HG03571 (cell line): Measurements from ENCODE around the gene ZNF761.
"Not testable (repeated sequence)": the region's sequence is repeated elsewhere in the genome, so short reads cannot be mapped to it uniquely, and the experiment has no call there.

ENCODE experiments used
- ATAC-seq: cut with Tn5 transposase; IDR thresholded peaks from one replicate; pipeline ENCODE4 v1.9.1; 2021; ENCODE audit not compliant: unreplicated experiment

The ZNF761 gene

DNA sequence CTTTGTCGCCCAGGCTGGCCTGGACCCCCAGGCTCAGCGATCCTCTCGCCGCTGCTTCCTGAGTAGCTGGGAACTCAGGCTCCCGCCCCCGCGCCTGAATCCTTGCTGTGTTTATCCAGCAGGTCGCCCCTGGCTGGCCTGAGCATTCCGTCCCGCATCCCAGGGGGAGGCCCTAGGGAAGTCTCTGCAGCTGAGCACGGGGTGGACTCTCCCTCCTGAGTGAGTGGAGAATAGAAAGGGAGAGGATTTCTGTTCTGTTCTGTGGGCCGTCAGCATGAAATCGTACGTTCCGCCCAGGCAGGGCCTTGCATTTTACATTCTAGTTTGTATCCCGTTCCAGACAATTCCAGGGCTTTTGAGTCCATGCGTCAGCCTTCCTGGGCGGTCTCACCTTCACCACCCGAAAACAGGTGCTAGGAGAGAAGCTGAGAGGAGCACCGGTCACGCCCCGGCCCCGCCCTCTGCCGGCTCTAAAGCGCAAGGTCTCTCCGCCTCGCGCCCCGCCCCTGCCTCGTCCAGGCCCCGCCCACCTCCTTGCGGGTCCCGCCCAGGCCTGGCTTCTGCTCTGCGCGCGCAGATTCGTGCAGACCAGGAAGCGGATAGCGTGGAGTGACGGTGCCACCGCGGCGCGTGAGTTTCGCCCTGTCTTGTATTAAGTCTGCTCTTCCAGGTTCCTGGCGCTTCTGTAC, at the start of gene ZNF761:
Gene ZNF761, plus strand, starts transcription at position 586 of the 689 bp plus-strand sequence. CDS start 15,285 bp downstream, outside the sequence.
- peak; percentile 96 for ATAC-seq

DNA sequence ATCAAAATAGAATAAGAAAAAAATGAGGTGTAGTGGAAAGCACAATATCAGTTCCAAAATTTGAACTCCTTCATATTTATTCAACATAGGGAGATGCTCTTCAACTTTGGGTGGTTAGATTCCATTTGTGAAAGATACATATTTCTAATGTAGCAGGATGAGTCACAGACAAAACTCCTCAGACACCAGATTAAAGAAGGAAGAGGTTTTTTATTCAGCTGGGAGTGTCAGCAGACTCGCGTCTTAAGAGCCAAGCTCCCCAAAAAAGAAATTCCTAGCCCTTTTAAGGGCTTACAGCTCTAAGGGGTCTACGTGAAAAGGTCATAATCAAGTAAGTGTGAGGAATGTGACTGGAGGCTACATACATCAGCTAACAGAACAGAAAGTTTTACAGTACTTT, 43.6 kb upstream of the ZNF761 start:
- ATAC-seq = no peak

DNA sequence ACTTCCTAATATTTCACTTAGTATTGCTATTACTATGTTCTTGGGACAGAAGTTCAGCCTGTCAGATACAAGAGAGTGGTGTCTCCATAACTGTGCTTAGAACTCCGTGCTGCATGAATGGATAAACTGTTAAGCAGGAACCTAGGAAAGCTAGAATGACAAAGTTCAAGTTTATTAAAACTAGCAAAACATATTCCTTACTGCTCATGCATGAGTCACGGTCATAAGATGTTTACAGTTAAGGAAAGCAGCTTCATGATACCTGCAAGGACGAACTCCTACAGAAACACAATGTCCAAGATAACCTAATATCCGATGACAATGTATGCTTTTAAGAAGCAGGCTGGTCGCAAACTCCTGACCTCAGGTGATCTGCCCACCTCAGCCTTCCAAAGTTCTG, 42.9 kb upstream of the ZNF761 start:
- ATAC-seq = no peak

DNA sequence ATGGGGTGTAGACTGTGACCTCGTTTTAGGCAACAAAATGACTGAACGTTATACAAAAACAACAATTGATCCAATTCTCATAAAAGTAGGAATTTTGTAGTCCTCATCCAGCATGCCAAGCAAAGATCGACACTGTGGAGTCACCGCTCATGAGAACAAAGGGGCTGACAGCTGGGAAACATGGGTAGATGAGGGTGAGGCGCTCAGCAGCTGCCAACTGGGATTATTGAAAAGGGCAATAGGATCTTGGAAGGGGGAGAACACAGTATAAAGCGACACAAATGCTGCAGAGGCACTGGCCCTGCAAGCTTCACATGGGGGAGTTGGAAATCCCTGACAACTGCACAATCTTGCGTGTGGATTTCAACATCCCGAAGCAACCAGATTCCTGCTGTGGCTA, 42.2 kb upstream of the ZNF761 start:
- no peak for ATAC-seq

DNA sequence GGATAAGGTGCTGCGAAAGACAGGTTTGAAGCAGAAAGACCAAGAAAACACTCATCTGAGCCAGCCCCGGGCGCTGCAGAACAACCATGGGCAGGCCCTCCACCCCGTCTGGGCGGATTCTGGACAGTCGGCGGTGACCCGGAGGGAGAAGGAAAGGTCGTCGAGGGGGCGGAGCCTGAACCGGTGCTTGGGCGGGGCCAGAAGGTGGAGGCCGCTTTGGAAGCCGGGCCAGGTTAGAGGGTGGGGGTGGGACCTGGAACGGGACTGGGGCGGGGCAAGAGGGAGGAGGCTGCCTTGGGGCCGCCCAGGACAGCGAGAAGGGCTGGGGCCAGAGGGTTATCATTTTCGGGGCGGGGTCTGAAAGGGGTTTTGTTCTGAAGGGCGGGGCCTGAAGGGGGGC, 41.8 kb upstream of the ZNF761 start:
- ATAC-seq = no peak

DNA sequence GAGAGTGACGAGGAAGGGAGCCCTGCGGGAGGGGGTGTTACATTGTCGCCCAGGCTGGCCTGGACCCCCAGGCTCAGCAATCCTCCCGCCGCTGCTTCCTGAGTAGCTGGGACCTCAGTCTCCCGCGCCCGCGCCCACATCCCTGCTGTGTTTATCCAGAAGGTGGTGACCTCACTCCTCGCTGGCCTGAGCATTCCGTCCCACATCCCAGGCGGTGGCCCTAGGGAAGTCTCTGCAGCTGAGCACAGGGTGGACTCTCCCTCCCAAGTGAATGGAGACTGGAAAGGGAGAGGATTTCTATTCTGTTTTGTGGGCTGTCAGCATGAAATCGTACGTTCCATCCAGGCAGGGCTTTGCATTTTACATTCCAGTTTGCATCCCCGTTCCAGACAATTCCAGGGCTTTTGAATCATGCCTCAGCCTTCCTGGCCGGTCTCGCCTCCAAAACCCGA, 37.2 kb upstream of the ZNF761 start:
- ATAC-seq = no peak

DNA sequence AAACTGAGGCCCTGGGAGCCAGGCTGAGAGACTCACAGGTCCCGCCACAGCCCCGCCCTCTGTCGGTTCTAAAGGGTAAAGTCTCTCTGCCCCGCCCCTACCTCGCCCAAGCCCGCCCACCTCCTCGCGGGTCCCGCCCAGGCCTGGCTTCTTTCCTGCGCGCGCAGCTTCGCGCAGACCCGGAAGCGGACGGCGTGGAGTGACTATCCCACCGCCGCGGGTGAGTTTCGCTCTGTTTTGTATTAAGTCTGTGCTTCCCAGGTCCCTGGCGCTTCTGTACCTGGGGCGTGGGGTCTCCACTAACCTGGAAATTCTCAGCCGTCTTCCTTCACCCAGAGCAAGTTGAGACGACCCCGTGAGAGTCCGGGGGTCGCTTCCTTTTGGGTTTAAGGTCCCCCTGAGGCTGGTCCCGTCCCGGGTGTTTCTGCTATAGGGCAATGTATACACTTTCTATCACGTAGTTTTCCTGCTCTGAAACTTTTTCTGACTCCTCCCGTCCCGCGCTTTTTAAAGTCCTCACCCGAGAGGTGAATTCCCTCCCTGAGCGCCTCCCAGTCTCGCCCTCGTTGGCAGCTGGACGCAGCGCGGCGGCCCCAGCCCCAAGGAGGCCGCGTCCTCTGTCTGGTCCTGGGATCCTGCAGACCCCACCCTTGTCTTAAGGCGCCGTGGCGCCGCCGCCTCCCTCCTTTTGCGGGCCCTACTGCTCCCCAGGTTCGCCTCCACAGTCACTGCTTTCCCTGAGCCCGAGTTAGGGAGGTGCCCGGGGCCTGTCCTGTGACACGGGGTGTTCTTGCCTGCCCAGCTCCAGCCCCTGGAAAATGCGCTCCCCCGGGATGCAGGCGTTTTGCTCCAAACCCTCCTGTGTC, 36.6 kb upstream of the ZNF761 start, which contains the start of gene ZNF765:
Gene ZNF765, plus strand, starts transcription at position 176 of the 866 bp plus-strand sequence. CDS start 2,867 bp downstream, outside the sequence.
- peak; percentile 93 for ATAC-seq

DNA sequence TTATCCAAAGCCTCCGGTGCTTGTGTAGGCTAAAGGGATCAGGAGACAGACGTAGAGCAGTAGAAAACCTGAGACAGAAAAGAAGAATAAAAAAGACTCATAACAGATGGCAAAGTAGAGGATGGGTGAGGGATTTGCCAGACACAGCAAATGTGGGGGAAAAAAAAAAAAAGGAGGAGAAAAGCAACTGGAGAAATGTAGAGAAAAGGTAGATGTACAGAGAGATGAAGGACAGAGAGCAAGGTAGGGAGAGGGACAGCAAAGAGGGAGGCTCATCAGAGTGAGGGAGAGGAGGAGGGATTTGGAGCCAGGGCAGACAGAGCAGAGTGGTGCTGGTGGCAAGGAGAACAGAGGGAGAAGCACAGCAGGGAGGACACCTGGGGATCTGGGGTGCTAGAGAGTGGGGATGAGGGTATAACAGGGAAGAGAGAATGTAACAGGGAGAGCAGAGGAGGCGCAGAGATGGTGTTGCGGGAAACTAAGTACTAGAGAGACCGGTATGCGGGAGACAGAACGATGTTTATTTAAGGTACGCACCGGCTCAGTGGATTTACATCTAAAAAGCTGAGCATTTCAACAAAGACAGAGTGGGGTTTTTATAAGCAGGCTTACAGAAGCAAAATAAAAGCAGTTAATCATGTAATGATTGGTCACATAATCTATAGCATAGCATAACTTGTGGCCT, 35.8 kb upstream of the ZNF761 start:
- ATAC-seq = not testable (repeated sequence)

DNA sequence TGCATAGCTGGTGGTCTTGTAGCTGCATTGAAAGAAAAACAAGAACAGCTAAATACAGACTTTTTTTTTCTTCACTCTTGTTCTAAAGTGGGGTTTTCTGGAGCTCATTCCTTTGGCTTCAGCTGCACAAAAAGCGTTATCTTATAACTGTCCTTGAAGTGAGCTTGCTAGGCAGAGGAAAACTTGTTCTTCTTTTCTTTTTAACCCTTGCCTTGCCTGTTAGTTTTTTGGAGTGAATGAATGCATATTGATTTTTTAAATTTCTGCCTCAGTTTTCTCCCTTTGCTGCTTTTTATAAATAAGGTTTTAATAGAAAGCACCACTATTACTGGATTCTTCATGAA, 35.3 kb upstream of the ZNF761 start:
- no peak for ATAC-seq

DNA sequence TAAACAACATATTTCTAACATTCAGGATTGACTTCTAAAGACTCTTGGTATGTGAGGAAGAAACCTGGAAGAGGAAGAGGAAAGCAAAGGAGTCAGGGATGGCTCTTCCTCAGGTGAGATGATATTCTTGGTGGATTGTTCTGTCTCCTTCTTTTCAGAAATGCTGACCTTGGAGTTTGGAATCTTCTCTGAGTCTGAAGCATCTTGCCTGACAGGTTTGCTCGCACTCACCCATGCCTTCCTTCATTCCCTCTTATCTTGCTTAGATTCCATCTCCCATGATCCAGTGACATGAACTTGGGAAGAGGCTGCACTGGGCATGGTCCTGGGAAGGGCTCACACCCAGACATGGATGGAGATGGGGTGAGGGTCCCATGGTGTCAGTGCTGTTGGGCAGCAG, 33.9 kb upstream of the ZNF761 start:
- not testable (repeated sequence) for ATAC-seq

DNA sequence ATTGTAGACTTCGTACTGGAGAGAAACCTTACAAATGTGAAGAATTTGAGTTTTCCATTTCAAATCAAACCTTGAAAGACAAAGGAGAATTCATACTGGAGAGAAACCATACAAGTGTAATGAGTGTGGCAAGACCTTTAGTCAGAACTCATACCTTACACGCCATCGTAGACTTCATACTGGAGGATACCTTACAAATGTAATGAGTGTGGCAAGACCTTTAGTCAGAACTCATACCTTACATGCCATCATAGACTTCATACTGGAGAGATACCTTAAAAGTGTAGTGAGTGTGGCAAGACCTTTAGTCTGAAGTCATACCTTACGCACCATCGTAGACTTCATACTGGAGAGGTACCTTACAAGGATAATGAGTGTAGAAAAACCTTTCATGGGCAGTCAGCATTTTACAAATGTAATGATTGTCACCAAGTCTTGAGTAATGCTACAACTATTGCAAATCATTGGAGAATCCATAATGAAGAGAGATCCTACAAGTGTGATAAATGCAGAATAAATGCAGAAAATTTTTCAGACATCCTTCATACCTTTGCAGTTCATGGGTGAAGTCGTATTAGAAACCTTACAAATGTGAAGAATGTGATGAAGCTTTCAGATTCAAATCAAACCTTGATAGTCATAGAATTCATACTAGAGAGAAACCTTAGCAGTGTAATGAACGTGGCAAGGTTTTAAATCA, 22.1 kb upstream of the ZNF761 start:
- ATAC-seq = no peak

DNA sequence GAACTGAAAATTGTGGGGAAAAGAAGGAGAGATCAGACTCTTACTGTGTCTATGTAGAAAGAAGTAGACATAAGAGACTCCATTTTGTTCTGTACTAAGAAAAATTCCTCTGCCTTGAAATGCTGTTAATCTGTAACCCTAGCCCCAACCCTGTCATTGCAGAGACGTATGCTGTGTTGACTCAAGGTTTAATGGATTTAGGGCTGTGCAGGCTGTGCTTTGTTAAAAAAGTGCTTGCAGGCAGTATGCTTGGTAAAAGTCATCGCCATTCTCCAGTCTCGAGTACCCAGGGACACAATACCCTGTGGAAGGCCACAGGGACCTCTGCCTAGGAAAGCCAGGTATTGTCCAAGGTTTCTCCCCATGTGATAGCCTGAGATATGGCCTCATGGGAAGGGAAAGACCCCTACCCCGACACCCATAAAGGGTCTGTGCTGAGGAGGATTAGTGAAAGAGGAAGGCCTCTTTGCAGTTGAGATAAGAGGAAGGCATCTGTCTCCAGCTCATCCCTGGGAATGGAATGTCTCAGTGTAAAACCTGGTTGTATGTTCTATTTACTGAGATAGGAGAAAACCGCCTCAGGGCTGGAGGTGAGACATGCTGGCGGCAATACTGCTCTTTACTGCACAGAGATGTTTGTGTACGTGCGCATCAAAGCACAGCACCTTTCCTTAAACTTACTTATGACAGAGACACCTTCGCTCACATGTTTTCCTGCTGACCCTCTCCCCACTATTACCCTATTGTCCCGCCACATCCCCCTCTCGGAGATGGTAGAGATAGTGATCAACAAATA, 11.1 kb upstream of the ZNF761 start:
- not testable (repeated sequence) for ATAC-seq

DNA sequence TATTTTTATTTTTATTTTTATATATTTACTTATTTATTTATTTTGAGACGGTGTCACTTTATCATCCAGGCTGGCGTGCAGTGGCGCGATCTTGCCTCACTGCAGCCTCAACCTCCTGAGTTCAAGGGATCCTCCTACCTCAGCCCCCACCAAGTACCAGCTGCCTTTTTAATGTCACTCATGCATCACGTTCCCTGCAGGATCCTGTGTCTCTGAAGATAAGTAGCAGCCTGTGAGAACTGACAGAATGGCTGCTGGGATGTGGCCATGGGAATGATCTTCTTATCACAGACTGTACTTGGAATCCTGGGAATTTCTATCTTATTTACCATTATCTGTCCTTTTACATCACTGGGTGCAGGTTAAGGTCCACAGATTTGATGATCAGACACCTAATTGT, 9.2 kb upstream of the ZNF761 start:
- ATAC-seq = no peak

DNA sequence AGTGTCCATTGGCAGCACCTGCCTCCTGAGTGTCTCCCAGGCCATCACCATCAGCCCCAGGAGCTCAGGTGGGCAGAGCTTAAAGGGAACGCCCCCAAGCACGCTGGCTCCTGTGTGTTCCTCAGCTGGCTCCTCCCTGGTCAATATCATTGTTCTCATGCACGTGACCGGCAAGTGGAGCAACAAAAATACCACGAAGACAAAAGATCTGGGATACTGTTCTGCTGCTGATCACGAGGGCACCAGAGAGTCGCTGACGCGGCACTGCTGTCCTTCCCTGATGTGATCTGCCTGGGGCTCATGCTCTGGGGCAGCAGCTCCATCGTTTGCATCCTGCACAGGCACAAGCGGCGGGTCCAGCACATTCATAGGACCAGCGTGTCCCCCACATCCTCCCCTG, 8.7 kb upstream of the ZNF761 start:
- ATAC-seq = not testable (repeated sequence)

DNA sequence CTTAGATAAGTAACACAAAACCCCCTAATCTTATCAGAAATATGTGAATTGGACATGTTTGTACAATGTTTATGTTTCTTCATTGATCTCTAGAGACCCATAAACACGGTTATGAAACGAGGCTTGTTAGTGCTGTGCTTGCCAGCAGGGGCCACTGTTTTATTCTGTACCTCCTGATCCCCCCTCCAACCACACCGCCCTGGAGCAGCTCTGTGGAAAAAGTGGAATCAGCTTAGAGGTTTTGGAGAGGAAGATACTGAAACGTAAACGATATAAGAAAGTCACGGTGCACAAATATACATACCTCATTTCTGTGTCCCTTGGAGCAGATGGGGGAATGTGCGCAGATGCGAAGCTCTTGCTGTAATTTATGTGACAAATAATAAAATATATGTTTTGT, 8.1 kb upstream of the ZNF761 start:
- ATAC-seq = not testable (repeated sequence)

DNA sequence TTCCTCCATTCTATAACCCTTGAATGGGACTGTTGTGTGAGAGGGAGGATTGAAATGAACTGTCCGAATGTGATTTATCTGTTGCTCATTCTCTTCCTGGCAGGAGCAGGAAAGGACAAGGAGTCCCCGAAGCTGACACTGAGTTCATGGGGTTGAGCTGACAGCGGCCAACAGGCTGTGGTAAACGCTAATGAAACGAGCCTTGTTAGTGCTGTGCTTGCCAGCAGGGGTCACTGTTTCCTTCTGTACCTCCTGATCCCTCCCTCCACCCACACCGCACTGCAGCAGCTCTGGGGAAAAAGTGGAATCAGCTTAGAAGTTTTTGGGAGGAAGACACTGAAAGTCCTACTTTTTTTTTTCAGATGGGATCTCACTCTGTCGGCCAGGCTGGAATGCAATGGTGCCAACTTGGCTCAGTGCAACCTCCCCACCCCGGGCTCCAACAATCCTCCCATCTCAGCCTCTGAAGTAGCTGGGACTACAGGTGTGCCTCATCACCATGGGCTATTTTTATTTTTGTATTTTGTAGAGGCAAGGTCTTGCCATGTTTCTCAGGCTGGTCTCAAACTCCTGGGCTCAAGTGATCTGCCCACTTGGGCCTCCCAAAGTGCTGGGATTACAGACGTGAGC, 6.7 kb upstream of the ZNF761 start:
- ATAC-seq = no peak

DNA sequence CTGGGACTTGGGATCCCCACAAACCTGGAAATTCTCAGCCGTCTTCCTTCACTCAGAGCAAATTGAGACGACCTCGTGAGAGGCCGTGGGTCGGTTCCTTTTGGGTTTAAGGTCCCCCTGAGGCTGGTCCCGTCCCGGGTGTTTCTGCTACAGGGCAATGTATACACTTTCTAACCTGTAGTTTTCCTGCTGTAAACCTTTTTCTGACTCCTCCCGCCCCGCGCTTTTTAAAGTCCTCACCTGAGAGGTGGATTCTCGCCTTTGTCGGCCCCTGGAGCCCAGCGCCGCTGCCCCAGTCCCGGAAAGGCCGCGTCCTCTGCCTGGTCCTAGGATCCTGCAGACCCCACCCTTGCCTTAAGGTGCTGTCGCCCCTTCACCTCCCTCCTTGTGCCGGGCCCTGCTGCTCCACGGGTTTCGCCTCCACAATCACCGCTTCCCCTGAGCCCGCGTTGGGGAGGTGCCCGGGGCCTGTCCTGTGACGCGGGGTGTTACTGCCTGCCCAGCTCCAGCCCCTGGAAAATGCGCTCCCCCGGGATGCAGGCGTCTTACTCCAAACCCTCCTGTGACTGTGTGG, 391 bp downstream of the ZNF761 start:
- ATAC-seq = peak; percentile 17

DNA sequence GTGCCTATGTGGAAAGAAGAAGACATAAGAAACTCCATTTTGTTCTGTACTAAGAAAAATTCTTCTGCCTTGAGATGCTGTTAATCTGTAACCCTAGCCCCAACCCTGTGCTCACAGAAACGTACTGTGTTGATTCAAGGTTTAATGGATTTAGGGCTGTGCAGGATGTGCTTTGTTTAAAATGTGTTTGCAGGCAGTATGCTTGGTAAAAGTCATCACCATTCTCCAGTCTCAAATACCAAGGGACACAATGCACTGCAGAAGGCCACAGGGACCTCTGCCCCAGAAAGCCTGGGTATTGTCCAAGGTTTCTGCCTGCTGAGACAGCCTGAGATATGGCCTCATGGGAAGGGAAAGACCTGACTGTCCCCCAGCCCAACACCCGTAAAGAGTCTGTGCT, 12.0 kb downstream of the ZNF761 start:
- ATAC-seq = not testable (repeated sequence)

DNA sequence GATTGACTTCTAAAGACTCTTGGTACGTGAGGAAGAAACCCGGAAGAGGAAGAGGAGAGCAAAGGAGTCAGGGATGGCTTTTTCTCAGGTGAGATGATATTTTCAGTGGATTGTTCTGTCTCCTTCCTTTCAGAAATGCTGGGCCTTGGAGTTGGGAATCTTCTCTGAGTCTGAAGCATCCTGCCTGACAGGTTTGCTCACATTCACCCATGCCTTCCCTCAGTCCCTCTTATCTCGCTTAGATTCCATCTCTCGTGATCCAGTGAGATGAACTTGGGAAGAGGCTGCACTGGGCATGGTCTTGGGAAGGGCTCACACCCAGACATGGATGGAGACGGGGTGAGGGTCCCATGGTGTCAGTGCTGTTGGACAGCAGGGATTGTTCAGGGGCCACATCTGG, 15.4 kb downstream of the ZNF761 start:
- ATAC-seq = not testable (repeated sequence)
